Fibroblast of upper back skin (primary cell): ENCODE data around the gene TPRN.

Source experiments
- DNase-seq: peaks from one replicate; pipeline ENCODE4 v3.0.0-alpha.2; 2013

Gene TPRN

GRCh38 chr9:137188086-137188489, 12.5 kb downstream of the TPRN start:
- no peak for DNase-seq

- DNase-seq, result no peak
Measured at GRCh38 chr9:137187386-137187785, 13.2 kb downstream of the TPRN start.

- DNase-seq, result no peak
Measured at GRCh38 chr9:137186385-137186784, 14.2 kb downstream of the TPRN start.

GRCh38 chr9:137185921-137186320, 14.6 kb downstream of the TPRN start:
- no peak for DNase-seq

- DNase-seq, result no peak
Measured at GRCh38 chr9:137184881-137185660, 15.5 kb downstream of the TPRN start.

- DNase-seq, result no peak
Measured at GRCh38 chr9:137183980-137184595, 16.5 kb downstream of the TPRN start.

- DNase-seq, result no peak
Measured at GRCh38 chr9:137182836-137183235, 17.7 kb downstream of the TPRN start.

GRCh38 chr9:137181680-137182079, 18.9 kb downstream of the TPRN start:
- DNase-seq, result no peak

GRCh38 chr9:137180491-137180890, 20.1 kb downstream of the TPRN start:
- DNase-seq, result no peak

GRCh38 chr9:137179761-137180160, 20.8 kb downstream of the TPRN start:
- DNase-seq, result no peak

GRCh38 chr9:137178939-137179630, 21.5 kb downstream of the TPRN start:
- DNase-seq, result no peak

- no peak for DNase-seq
Measured at GRCh38 chr9:137178201-137178938, 22.2 kb downstream of the TPRN start.

GRCh38 chr9:137176302-137177182, 24.0 kb downstream of the TPRN start:
- peak; percentile 18 for DNase-seq

GRCh38 chr9:137175345-137175961, 25.1 kb downstream of the TPRN start:
- DNase-seq, result no peak

- DNase-seq, result no peak
Measured at GRCh38 chr9:137174722-137175293, 25.7 kb downstream of the TPRN start.

- DNase-seq, result no peak
Measured at GRCh38 chr9:137173796-137174664, 26.5 kb downstream of the TPRN start.

- DNase-seq, result no peak
Measured at GRCh38 chr9:137172901-137173795, 27.4 kb downstream of the TPRN start.

GRCh38 chr9:137171149-137171900, 29.2 kb downstream of the TPRN start:
- DNase-seq, result no peak
